T-helper 2 cell treated with Interferon-gamma antibody and Interleukin-4, amounts not matched to agents 5 μg/mL and 100 μg/mL, for 36 hours (primary cell): ENCODE measurements around the gene CYTH3.
A peak's percentile ranks its signal among the peaks of the same experiment; 100 is the strongest.

Experiments used
- DNase-seq: peaks from one replicate; pipeline ENCODE4 v3.0.0; 2021; ENCODE audit warnings: low spot score
- H3K27ac Mint-ChIP-seq: one replicate; pipeline ENCODE4 v1.8.0; 2021; ENCODE audit warnings: mild to moderate bottlenecking, mixed read lengths
- H3K27me3 Mint-ChIP-seq: one replicate; pipeline ENCODE4 v1.8.0; 2021; ENCODE audit warnings: low read depth, mixed read lengths
- H3K36me3 Mint-ChIP-seq: one replicate; pipeline ENCODE4 v1.8.0; 2021; ENCODE audit warnings: low read depth, mixed read lengths
- H3K4me1 Mint-ChIP-seq: one replicate; pipeline ENCODE4 v1.8.0; 2021; ENCODE audit warnings: low read depth, mixed read lengths
- H3K4me3 Mint-ChIP-seq: one replicate; pipeline ENCODE4 v1.8.0; 2022; ENCODE audit warnings: mild to moderate bottlenecking, moderate library complexity, mixed read lengths
- H3K9me3 Mint-ChIP-seq: one replicate; pipeline ENCODE4 v1.8.0; 2021; ENCODE audit warnings: mixed read lengths

The CYTH3 gene

GRCh38 chr7:6258440-6259182 is 13.8 kb downstream of the CYTH3 start:
- H3K27me3 Mint-ChIP-seq = peaks cover 61% of the 10 kb centered on the region
- no peak overlapping the region for H3K4me3 Mint-ChIP-seq
- DNase-seq = no peak
- H3K9me3 Mint-ChIP-seq = no peaks in the 10 kb centered on the region
- no peak overlapping the region for H3K27ac Mint-ChIP-seq
- H3K4me1 Mint-ChIP-seq = peaks cover 7% of the 10 kb centered on the region
- H3K36me3 Mint-ChIP-seq = no peaks in the 10 kb centered on the region

- H3K9me3 Mint-ChIP-seq = no peaks in the 10 kb centered on the region
- no peaks in the 10 kb centered on the region for H3K36me3 Mint-ChIP-seq
- no peak overlapping the region for H3K27ac Mint-ChIP-seq
- no peak for DNase-seq
- H3K4me3 Mint-ChIP-seq = no peak overlapping the region
- H3K4me1 Mint-ChIP-seq = peaks cover 7% of the 10 kb centered on the region
- H3K27me3 Mint-ChIP-seq = peaks cover 59% of the 10 kb centered on the region
Observed at GRCh38 chr7:6257675-6258074, 14.7 kb downstream of the CYTH3 start.

GRCh38 chr7:6256677-6257535 is 15.5 kb downstream of the CYTH3 start:
- no peaks in the 10 kb centered on the region for H3K9me3 Mint-ChIP-seq
- no peak overlapping the region for H3K4me3 Mint-ChIP-seq
- peaks cover 56% of the 10 kb centered on the region for H3K27me3 Mint-ChIP-seq
- H3K4me1 Mint-ChIP-seq = peaks cover 7% of the 10 kb centered on the region
- H3K36me3 Mint-ChIP-seq = no peaks in the 10 kb centered on the region
- peak; percentile 36 for DNase-seq
- no peak overlapping the region for H3K27ac Mint-ChIP-seq

DNA sequence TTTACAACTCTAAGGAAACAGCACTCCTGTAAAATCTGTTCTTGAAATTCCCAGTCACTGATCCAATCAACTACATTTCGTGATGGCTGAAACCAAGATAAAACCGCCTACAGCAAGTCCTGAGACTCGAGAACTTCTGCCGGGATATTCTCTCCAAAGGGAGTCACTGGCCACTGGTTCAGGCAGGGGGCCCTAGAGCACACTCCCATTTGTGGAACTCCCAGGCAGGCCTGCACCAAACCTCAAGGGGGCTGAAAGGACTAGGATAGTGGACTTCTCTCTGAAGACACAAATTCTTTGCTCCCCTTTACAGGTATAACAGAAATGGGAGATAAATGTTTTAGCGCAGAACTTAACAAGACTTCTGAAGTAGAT is 16.3 kb downstream of the CYTH3 start:
- DNase-seq = no peak
- H3K4me1 Mint-ChIP-seq = peaks cover 7% of the 10 kb centered on the region
- H3K27ac Mint-ChIP-seq = no peak overlapping the region
- no peak overlapping the region for H3K4me3 Mint-ChIP-seq
- H3K36me3 Mint-ChIP-seq = no peaks in the 10 kb centered on the region
- no peaks in the 10 kb centered on the region for H3K9me3 Mint-ChIP-seq
- H3K27me3 Mint-ChIP-seq = peaks cover 59% of the 10 kb centered on the region

DNA sequence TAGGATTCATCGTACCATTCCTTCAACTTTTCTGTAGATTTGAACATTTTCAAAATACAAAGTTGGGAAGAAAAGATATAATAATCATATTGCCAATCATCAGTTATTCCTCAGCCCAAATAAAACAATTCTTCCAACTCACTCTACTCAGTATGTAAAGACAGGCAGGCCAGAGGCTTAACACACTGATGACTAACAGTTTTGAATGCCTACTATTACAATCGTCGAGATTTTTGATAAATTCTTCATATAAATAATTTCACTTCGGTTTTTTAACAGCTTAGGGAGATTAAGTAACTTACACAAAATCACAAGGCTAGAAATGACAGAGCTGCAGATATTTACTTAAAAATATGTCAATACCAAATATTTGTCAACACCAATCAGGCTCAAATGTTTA is 17.6 kb downstream of the CYTH3 start:
- Mint-ChIP-seq H3K4me3 (no peak overlapping the region), H3K4me1 (peaks cover 7% of the 10 kb centered on the region), H3K27me3 (peaks cover 56% of the 10 kb centered on the region), H3K27ac (no peak overlapping the region), H3K9me3 (no peaks in the 10 kb centered on the region), H3K36me3 (no peaks in the 10 kb centered on the region)
- no peak for DNase-seq

GRCh38 chr7:6252748-6253147 is 19.7 kb downstream of the CYTH3 start:
- H3K36me3 Mint-ChIP-seq = no peaks in the 10 kb centered on the region
- H3K27me3 Mint-ChIP-seq = peaks cover 60% of the 10 kb centered on the region
- peaks cover 7% of the 10 kb centered on the region for H3K4me1 Mint-ChIP-seq
- H3K9me3 Mint-ChIP-seq = no peaks in the 10 kb centered on the region
- DNase-seq = no peak
- H3K27ac Mint-ChIP-seq = no peak overlapping the region
- H3K4me3 Mint-ChIP-seq = no peak overlapping the region

GRCh38 chr7:6252341-6252746 is 20.1 kb downstream of the CYTH3 start:
- peaks cover 60% of the 10 kb centered on the region for H3K27me3 Mint-ChIP-seq
- no peak for DNase-seq
- H3K4me1 Mint-ChIP-seq = peaks cover 7% of the 10 kb centered on the region
- H3K27ac Mint-ChIP-seq = no peak overlapping the region
- H3K36me3 Mint-ChIP-seq = no peaks in the 10 kb centered on the region
- H3K4me3 Mint-ChIP-seq = no peak overlapping the region
- H3K9me3 Mint-ChIP-seq = no peaks in the 10 kb centered on the region

GRCh38 chr7:6251653-6252052 is 20.8 kb downstream of the CYTH3 start:
- Mint-ChIP-seq H3K4me1 (peaks cover 2% of the 10 kb centered on the region), H3K36me3 (no peaks in the 10 kb centered on the region), H3K27ac (no peak overlapping the region), H3K9me3 (no peaks in the 10 kb centered on the region), H3K4me3 (no peak overlapping the region), H3K27me3 (peaks cover 57% of the 10 kb centered on the region)
- no peak for DNase-seq

GRCh38 chr7:6250364-6250833 is 22.0 kb downstream of the CYTH3 start:
- Mint-ChIP-seq H3K4me3 (no peak overlapping the region), H3K27ac (no peak overlapping the region), H3K36me3 (no peaks in the 10 kb centered on the region), H3K4me1 (no peaks in the 10 kb centered on the region), H3K27me3 (peaks cover 54% of the 10 kb centered on the region), H3K9me3 (no peaks in the 10 kb centered on the region)
- DNase-seq = peak; percentile 38

DNA sequence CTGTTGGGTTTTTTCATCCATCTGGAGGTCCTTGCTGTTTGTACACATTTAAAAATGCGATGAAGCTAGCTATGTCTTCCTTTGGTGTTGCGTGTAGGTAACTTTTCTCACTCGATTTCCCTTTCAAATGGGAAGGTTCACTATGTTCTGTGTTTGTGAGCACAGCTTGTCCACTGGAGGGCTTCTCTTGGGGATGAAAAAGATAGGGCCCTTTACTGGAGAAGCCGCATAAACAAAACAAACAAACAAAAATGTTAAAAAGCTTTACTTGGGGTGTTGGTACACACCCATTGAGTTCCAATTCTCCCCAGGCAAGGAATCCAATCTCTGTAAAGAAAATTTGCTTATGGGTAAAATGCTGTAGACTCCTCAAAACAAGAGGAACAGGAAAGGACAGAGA is 23.4 kb downstream of the CYTH3 start:
- Mint-ChIP-seq H3K9me3 (no peaks in the 10 kb centered on the region), H3K27ac (no peak overlapping the region), H3K27me3 (peaks cover 44% of the 10 kb centered on the region)

DNA sequence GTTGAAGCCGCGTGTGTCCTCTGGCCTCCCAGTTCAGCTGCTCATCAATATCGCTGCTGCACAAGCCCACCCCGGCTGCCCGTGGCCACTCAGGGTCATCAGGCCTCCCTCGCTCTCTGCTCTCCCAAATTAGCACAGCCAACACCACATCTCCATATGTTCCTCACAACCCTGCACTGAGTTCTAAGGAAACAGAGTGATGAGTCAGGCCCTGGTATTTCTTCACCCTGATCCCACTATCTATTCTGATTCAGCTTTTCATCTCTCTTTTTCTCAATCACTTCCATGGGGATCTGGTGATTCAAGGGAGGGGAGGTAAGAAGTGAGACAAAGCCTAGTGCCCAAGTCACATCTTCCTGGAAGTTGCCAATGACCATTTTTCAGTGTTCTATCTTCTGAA is 23.8 kb downstream of the CYTH3 start:
- Mint-ChIP-seq H3K4me1 (no peaks in the 10 kb centered on the region), H3K27ac (no peak overlapping the region), H3K9me3 (no peaks in the 10 kb centered on the region), H3K27me3 (peaks cover 42% of the 10 kb centered on the region), H3K36me3 (no peaks in the 10 kb centered on the region), H3K4me3 (no peak overlapping the region)
- no peak for DNase-seq

More for the DNA sequence above, 23.4 kb downstream of the CYTH3 start:
- no peak for DNase-seq
- no peaks in the 10 kb centered on the region for H3K36me3 Mint-ChIP-seq
- H3K4me1 Mint-ChIP-seq = no peaks in the 10 kb centered on the region
- no peak overlapping the region for H3K4me3 Mint-ChIP-seq

- peaks cover 34% of the 10 kb centered on the region for H3K27me3 Mint-ChIP-seq
- no peaks in the 10 kb centered on the region for H3K4me1 Mint-ChIP-seq
- no peaks in the 10 kb centered on the region for H3K9me3 Mint-ChIP-seq
- DNase-seq = no peak
- no peaks in the 10 kb centered on the region for H3K36me3 Mint-ChIP-seq
- H3K4me3 Mint-ChIP-seq = no peak overlapping the region
- no peak overlapping the region for H3K27ac Mint-ChIP-seq
Observed at GRCh38 chr7:6246251-6246917, 26.0 kb downstream of the CYTH3 start.

GRCh38 chr7:6244021-6244420 is 28.4 kb downstream of the CYTH3 start:
- no peak for DNase-seq
- Mint-ChIP-seq H3K27me3 (peaks cover 28% of the 10 kb centered on the region), H3K9me3 (no peaks in the 10 kb centered on the region), H3K4me1 (peaks cover 1% of the 10 kb centered on the region), H3K27ac (no peak overlapping the region), H3K36me3 (no peaks in the 10 kb centered on the region), H3K4me3 (no peak overlapping the region)

DNA sequence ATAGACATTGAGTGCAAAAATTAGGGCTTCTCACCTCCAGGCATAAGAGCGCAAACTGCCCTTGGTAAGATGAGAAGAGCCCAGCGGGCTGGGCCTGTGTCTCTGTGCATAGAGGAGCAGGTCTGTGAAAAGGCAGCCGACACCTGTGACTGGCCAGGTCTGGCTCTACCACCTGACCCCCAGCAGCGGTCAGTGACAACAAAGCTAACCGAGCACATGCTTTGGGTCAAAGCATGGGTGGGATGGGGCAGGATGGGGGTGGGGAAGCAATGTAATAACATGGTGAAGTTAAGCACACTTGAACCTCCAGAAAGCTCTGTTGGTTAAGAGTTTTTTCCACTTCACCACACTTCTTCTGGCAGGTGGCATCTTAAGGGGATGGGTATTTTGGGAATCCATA is 29.3 kb downstream of the CYTH3 start:
- Mint-ChIP-seq H3K36me3 (no peaks in the 10 kb centered on the region), H3K27ac (no peak overlapping the region), H3K9me3 (no peaks in the 10 kb centered on the region), H3K27me3 (peaks cover 22% of the 10 kb centered on the region), H3K4me1 (peaks cover 1% of the 10 kb centered on the region), H3K4me3 (no peak overlapping the region)
- no peak for DNase-seq
